Neural crest cell (in vitro differentiated cells): Measurements from ENCODE around the gene LRP11. TPM values are rescaled to one million over a fixed set of nuclear protein-coding genes. Genes with fewer than 3 reads are reported as not detected.
A peak's percentile ranks its signal among the peaks of the same experiment; 100 is the strongest.
"Not testable (repeated sequence)": the region's sequence is repeated elsewhere in the genome, so short reads cannot be mapped to it uniquely, and the experiment has no call there.

Experiments
- DNase-seq: peaks from one replicate; pipeline ENCODE4 v3.0.0; 2021; ENCODE audit warnings: low read depth, mixed read lengths, low spot score
- H3K27ac Mint-ChIP-seq: one replicate; pipeline ENCODE4 v1.8.0; 2021; ENCODE audit warnings: mild to moderate bottlenecking, mixed read lengths; ENCODE audit not compliant: unreplicated experiment
- H3K27me3 Mint-ChIP-seq: 2 replicates; pipeline ENCODE4 v1.8.0; 2021; ENCODE audit warnings: low read depth, mild to moderate bottlenecking, mixed read lengths
- H3K36me3 Mint-ChIP-seq: 2 replicates; pipeline ENCODE4 v1.8.0; 2021; ENCODE audit warnings: low read depth, mild to moderate bottlenecking, mixed read lengths
- H3K4me1 Mint-ChIP-seq: 2 replicates; pipeline ENCODE4 v1.8.0; 2021; ENCODE audit warnings: mixed read lengths
- H3K4me3 Mint-ChIP-seq: one replicate; pipeline ENCODE4 v1.8.0; 2021; ENCODE audit warnings: mild to moderate bottlenecking, mixed read lengths
- H3K9me3 Mint-ChIP-seq: 2 replicates; pipeline ENCODE4 v1.8.0; 2021; ENCODE audit warnings: mixed read lengths
- CTCF ChIP-seq: fragments of 200-600 bp; sonication (generic); conservative IDR thresholded peaks from 2 replicates; pipeline ENCODE4 v1.5.0; 2021; ENCODE audit warnings: antibody characterized with exemption, mild to moderate bottlenecking
- total RNA-seq: library from RNA; stranded (reverse); gene quantifications from 2 replicates; pipeline ENCODE4 v1.2.1, GENCODE V29; 2021

LRP11 gene
- total RNA-seq, 1 donor from 2014 or later = 29.8 TPM

- TF ChIP-seq CTCF = no peak
- Mint-ChIP-seq H3K4me1 (peaks cover 7% of the 10 kb centered on the region), H3K4me3 (no peak overlapping the region), H3K9me3 (peaks cover 4% of the 10 kb centered on the region), H3K27me3 (peaks cover 12% of the 10 kb centered on the region), H3K36me3 (no peaks in the 10 kb centered on the region), H3K27ac (no peak overlapping the region)
- no peak for DNase-seq
These were observed 7.0 kb upstream of the LRP11 start for GRCh38 chr6:149871182-149871581.

GRCh38 chr6:149869275-149869892, 5.2 kb upstream of the LRP11 start:
- Mint-ChIP-seq H3K4me1 (peaks cover 15% of the 10 kb centered on the region), H3K36me3 (no peaks in the 10 kb centered on the region), H3K27me3 (peaks cover 14% of the 10 kb centered on the region), H3K27ac (no peak overlapping the region), H3K9me3 (peaks cover 4% of the 10 kb centered on the region), H3K4me3 (no peak overlapping the region)
- no peak for DNase-seq
- no peak for TF ChIP-seq CTCF

GRCh38 chr6:149867876-149868640, 3.9 kb upstream of the LRP11 start:
- Mint-ChIP-seq H3K27ac (no peak overlapping the region), H3K4me1 (peaks cover 16% of the 10 kb centered on the region), H3K36me3 (no peaks in the 10 kb centered on the region), H3K27me3 (peaks cover 6% of the 10 kb centered on the region), H3K4me3 (no peak overlapping the region), H3K9me3 (no peaks in the 10 kb centered on the region)
- no peak for DNase-seq
- TF ChIP-seq CTCF = no peak

GRCh38 chr6:149864578-149865535, 698 bp upstream of the LRP11 start:
- peak; percentile 69 for TF ChIP-seq CTCF
- Mint-ChIP-seq H3K9me3 (no peaks in the 10 kb centered on the region), H3K27ac (no peak overlapping the region), H3K4me3 (peak overlapping the region; percentile 93), H3K4me1 (peaks cover 46% of the 10 kb centered on the region), H3K27me3 (peaks cover 6% of the 10 kb centered on the region), H3K36me3 (no peaks in the 10 kb centered on the region)
- peak; percentile 20 for DNase-seq

- Mint-ChIP-seq H3K9me3 (no peaks in the 10 kb centered on the region), H3K27me3 (peaks cover 6% of the 10 kb centered on the region), H3K27ac (peak overlapping the region; percentile 87), H3K36me3 (no peaks in the 10 kb centered on the region), H3K4me3 (peak overlapping the region; percentile 95), H3K4me1 (peaks cover 46% of the 10 kb centered on the region)
- TF ChIP-seq CTCF = no peak
- DNase-seq = peak; percentile 56
These were observed 1.0 kb downstream of the LRP11 start for GRCh38 chr6:149862922-149863697.

GRCh38 chr6:149862424-149862738, 1.8 kb downstream of the LRP11 start:
- H3K4me3 Mint-ChIP-seq = peak overlapping the region; percentile 95
- peaks cover 42% of the 10 kb centered on the region for H3K4me1 Mint-ChIP-seq
- not testable (repeated sequence) for H3K9me3 Mint-ChIP-seq, H3K27me3 Mint-ChIP-seq, H3K27ac Mint-ChIP-seq, DNase-seq, H3K36me3 Mint-ChIP-seq
